HuH-7 (cell line): Measurements from ENCODE around the gene B3GNT4.
"Not testable (repeated sequence)": the region's sequence is repeated elsewhere in the genome, so short reads cannot be mapped to it uniquely, and the experiment has no call there.

Experiments
- DNase-seq: peaks from one replicate; pipeline ENCODE4 v3.0.0; 2011; ENCODE audit warnings: low spot score

B3GNT4 gene

GRCh38 chr12:122216445-122216844 is 12.9 kb downstream of the B3GNT4 start:
- no peak for DNase-seq

GRCh38 chr12:122225683-122226365 is 22.3 kb downstream of the B3GNT4 start, which contains the start of gene DIABLO:
TSS of gene DIABLO (minus strand) at chr12:122226052. CDS start at chr12:122226014, 38 bp downstream.
- DNase-seq, result peak; percentile 91

- peak; percentile 81 for DNase-seq
Observed at GRCh38 chr12:122226366-122227125, 23.0 kb downstream of the B3GNT4 start.

- DNase-seq, result no peak
Observed at GRCh38 chr12:122227341-122227740, 23.8 kb downstream of the B3GNT4 start.

GRCh38 chr12:122228092-122228491 is 24.6 kb downstream of the B3GNT4 start:
- no peak for DNase-seq

DNA sequence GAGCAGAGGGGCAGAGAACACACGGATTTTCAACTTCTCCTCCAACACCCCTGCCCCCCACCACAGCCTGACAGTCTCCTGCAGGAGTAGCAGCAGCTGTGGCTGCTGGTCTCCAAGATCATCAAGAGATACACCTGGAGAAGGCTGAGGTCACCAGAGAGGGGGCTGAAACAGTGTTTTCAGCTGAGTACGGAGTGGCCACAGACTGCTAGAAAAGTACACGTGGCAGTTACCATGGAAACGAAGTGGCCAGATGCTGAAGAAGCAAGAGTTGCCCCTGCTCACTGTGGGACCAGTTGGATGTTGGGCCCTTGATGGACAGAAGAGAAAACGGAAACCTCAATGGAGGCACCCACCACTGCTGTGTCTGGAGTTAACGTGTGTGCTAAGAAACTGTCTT is 27.3 kb downstream of the B3GNT4 start:
- no peak for DNase-seq

- no peak for DNase-seq
Observed at GRCh38 chr12:122232691-122233090, 29.2 kb downstream of the B3GNT4 start.

GRCh38 chr12:122235741-122236140 is 32.2 kb downstream of the B3GNT4 start:
- no peak for DNase-seq

DNA sequence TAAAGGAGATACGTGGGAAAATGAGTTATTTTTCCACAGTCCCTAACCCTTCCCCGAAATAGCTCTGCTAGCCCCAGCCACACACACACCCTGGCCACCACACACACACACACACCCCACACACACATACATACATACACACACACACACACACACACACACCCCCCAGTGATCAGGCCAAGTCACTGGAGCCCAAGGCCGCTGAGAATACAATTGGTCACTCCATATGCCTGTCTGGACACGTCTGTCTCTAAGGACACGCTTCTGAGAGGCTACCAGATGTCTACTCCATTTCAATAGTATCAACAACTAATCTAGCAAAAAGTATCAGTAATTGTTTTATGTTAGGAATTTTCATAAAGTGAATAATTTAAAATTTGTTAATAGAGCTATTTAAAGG is 35.4 kb downstream of the B3GNT4 start:
- DNase-seq, result no peak

- DNase-seq, result no peak
Observed at GRCh38 chr12:122243965-122244364, 40.5 kb downstream of the B3GNT4 start.

GRCh38 chr12:122244565-122245371 is 41.3 kb downstream of the B3GNT4 start:
- no peak for DNase-seq

GRCh38 chr12:122245553-122245952 is 42.0 kb downstream of the B3GNT4 start:
- DNase-seq, result no peak

GRCh38 chr12:122250047-122250446 is 46.5 kb downstream of the B3GNT4 start:
- DNase-seq, result no peak

- DNase-seq, result no peak
Observed at GRCh38 chr12:122250536-122250935, 47.0 kb downstream of the B3GNT4 start.

GRCh38 chr12:122258462-122258861 is 55.0 kb downstream of the B3GNT4 start:
- not testable (repeated sequence) for DNase-seq
